HCT116 (cell line): Measurements from ENCODE around the gene KLF16. TPM values are rescaled to one million over a fixed set of nuclear protein-coding genes. Genes with fewer than 3 reads are reported as not detected.

Source experiments
- ATAC-seq: fragments of 200-7000 bp; cut with Tn5 transposase; 2 replicates; pipeline ENCODE4 v1.9.1; 2020; ENCODE audit warnings: mild to moderate bottlenecking, moderate library complexity
- BruUV-seq: library from RNA; stranded (reverse); fragments of 400-500 nt; replicated peaks from 2 replicates; lab custom pipeline; 2021; lab: Mats Ljungman, UMichigan
- CTCF ChIA-PET: fragments of 300-600 bp; sonication (Branson Sonifier 250); formaldehyde crosslinking; loops from one replicate; lab custom pipeline; 2021; ENCODE audit warnings: antibody characterized with exemption; lab: Charles Lee
- POLR2A ChIA-PET: fragments of 300-600, 350-600 bp; sonication (Branson Sonifier 250); formaldehyde crosslinking; loops from one replicate; lab custom pipeline; 2021; ENCODE audit warnings: antibody characterized with exemption; lab: Charles Lee
- RAD21 ChIA-PET, 2 experiments: fragments of 300-600 bp; sonication (Branson Sonifier 250); formaldehyde crosslinking; loops; one replicate each; lab custom pipeline; 2023; ENCODE audit warnings: low total read pairs in 2 of 2; ENCODE audit not compliant: uncharacterized antibody in 2 of 2, unreplicated experiment in 2 of 2, low non-redundant PET in 1 of 2; lab: Charles Lee
- DNase-seq: peaks from one replicate; pipeline ENCODE4 v3.0.0-alpha.2; 2010; ENCODE audit warnings: low read depth, low spot score
- H2AFZ ChIP-seq: fragments of 200-600 bp; shearing (Covaris generic), sonication (generic); 2 replicates; pipeline ENCODE4 v1.6.1; 2017; ENCODE audit warnings: low read depth, mixed run types, mixed read lengths, antibody characterized with exemption, low read length; ENCODE audit not compliant: poor library complexity, severe bottlenecking
- H3K27ac ChIP-seq: 2 replicates; pipeline ENCODE4 v1.5.1; 2012; ENCODE audit warnings: low read depth, low read length
- H3K27me3 ChIP-seq: fragments of 200-600 bp; sonication (generic); 2 replicates; pipeline ENCODE4 v1.6.1; 2016; ENCODE audit warnings: mixed run types, low read length, mixed read lengths; ENCODE audit not compliant: insufficient read depth
- H3K36me3 ChIP-seq, 2 experiments: fragments of 200-500 bp in 1 of 2; fragments of 200-600 bp in 1 of 2; sonication (Bioruptor generic) in 1 of 2; sonication (generic) in 1 of 2; 2 replicates each; pipeline versions ENCODE4 v1.5.1 to v1.6.1; 2014 to 2016; ENCODE audit warnings: low read length in 2 of 2, inconsistent platforms in 1 of 2, mixed read lengths in 1 of 2, mixed run types in 1 of 2; ENCODE audit not compliant: insufficient read depth in 2 of 2, control insufficient read depth in 1 of 2
- H3K4me1 ChIP-seq, 2 experiments: fragments of 200-600 bp in 1 of 2; sonication (generic) in 1 of 2; 2 replicates each; pipeline versions ENCODE4 v1.5.1 to v1.6.1; 2012 to 2017; ENCODE audit warnings: low read length in 2 of 2, inconsistent platforms in 1 of 2, mild to moderate bottlenecking in 1 of 2, mixed read lengths in 1 of 2, mixed run types in 1 of 2, moderate library complexity in 1 of 2; ENCODE audit not compliant: insufficient read depth in 2 of 2, control insufficient read depth in 1 of 2
- H3K4me2 ChIP-seq: fragments of 200-600 bp; sonication (generic); 2 replicates; pipeline ENCODE4 v1.6.1; 2017; ENCODE audit warnings: mixed run types, low read length, mixed read lengths
- H3K4me3 ChIP-seq, 2 experiments: fragments of 200-600 bp in 1 of 2; sonication (generic) in 1 of 2; replicated peaks in 1 of 2; 2 replicates each; pipeline ENCODE4 v1.5.1; 2011 to 2016; ENCODE audit warnings: low read length in 2 of 2, control low read depth in 1 of 2, low read depth in 1 of 2, mild to moderate bottlenecking in 1 of 2, mixed read lengths in 1 of 2, mixed run types in 1 of 2
- H3K79me2 ChIP-seq: fragments of 200-600 bp; sonication (generic); 2 replicates; pipeline ENCODE4 v1.6.1; 2017; ENCODE audit warnings: mild to moderate bottlenecking, mixed run types, low read length, moderate library complexity, mixed read lengths; ENCODE audit not compliant: insufficient read depth
- H3K9ac ChIP-seq: fragments of 200-600 bp; sonication (generic); 2 replicates; pipeline ENCODE4 v1.6.1; 2016; ENCODE audit warnings: low read length, mixed read lengths
- H3K9me2 ChIP-seq: fragments of 200-600 bp; sonication (generic), shearing (Covaris generic); 2 replicates; pipeline ENCODE4 v1.6.1; 2017; ENCODE audit warnings: mixed run types, mild to moderate bottlenecking, moderate library complexity; ENCODE audit not compliant: insufficient read depth
- H3K9me3 ChIP-seq, 2 experiments: fragments of 200-500 bp in 1 of 2; fragments of 200-600 bp in 1 of 2; sonication (Bioruptor generic) in 1 of 2; sonication (generic) in 1 of 2; 2 replicates each; pipeline ENCODE4 v1.6.1; 2014 to 2017; ENCODE audit warnings: low read length in 2 of 2, mixed read lengths in 2 of 2, inconsistent platforms in 1 of 2, low read depth in 1 of 2, mild to moderate bottlenecking in 1 of 2, mixed run types in 1 of 2, moderate library complexity in 1 of 2; ENCODE audit not compliant: control insufficient read depth in 1 of 2, insufficient read depth in 1 of 2
- H4K20me1 ChIP-seq: fragments of 200-600 bp; sonication (generic), shearing (Covaris generic); 2 replicates; pipeline ENCODE4 v1.6.1; 2017; ENCODE audit warnings: mixed run types, mild to moderate bottlenecking, moderate library complexity; ENCODE audit not compliant: insufficient read depth
- ATF3 ChIP-seq: IDR thresholded peaks from 2 replicates; pipeline ENCODE4 v1.6.1; 2012
- CBX3 ChIP-seq: IDR thresholded peaks from 2 replicates; pipeline ENCODE4 v1.6.1; 2012; ENCODE audit warnings: low read depth
- CEBPB ChIP-seq: IDR thresholded peaks from 2 replicates; pipeline ENCODE4 v1.6.1; 2012; ENCODE audit warnings: low read depth
- CTCF ChIP-seq, 3 experiments: fragments of 200-600 bp in 1 of 3; sonication (generic) in 1 of 3; IDR thresholded peaks in 2 of 3; conservative IDR thresholded peaks in 1 of 3; 2 replicates each; pipeline ENCODE4 v1.5.1; 2012 to 2017; ENCODE audit warnings: low read depth in 2 of 3, low read length in 2 of 3, antibody characterized with exemption in 1 of 3, borderline replicate concordance in 1 of 3, control low read depth in 1 of 3, mild to moderate bottlenecking in 1 of 3, mixed read lengths in 1 of 3, mixed run types in 1 of 3, moderate library complexity in 1 of 3; ENCODE audit not compliant: insufficient read depth in 1 of 3
- EGR1 ChIP-seq: IDR thresholded peaks from 2 replicates; pipeline ENCODE4 v1.6.1; 2012; ENCODE audit warnings: low read depth
- ELF1 ChIP-seq: IDR thresholded peaks from 2 replicates; pipeline ENCODE4 v1.6.1; 2012; ENCODE audit warnings: low read depth, borderline replicate concordance
- EZH2 ChIP-seq: fragments of 200-600 bp; sonication (generic); IDR thresholded peaks from 2 replicates; pipeline ENCODE4 v1.6.1; 2017; ENCODE audit warnings: antibody characterized with exemption, mixed run types
- EZH2phosphoT487 ChIP-seq: fragments of 200-600 bp; IDR thresholded peaks from 2 replicates; pipeline ENCODE4 v1.6.1; 2018; ENCODE audit warnings: antibody characterized with exemption, borderline replicate concordance
- FOSL1 ChIP-seq: IDR thresholded peaks from 2 replicates; pipeline ENCODE4 v1.6.1; 2012; ENCODE audit warnings: low read depth
- JUND ChIP-seq: IDR thresholded peaks from 2 replicates; pipeline ENCODE4 v1.6.1; 2012
- MAX ChIP-seq: IDR thresholded peaks from 2 replicates; pipeline ENCODE4 v1.6.1; 2012
- POLR2A ChIP-seq: IDR thresholded peaks from 2 replicates; pipeline ENCODE4 v1.7.0; 2011; ENCODE audit warnings: borderline replicate concordance; ENCODE audit not compliant: insufficient read depth, insufficient read length; ENCODE audit errors: extremely low read depth
- POLR2AphosphoS5 ChIP-seq: IDR thresholded peaks from 2 replicates; pipeline ENCODE4 v1.6.1; 2011; ENCODE audit warnings: mild to moderate bottlenecking, low read depth, low read length, moderate library complexity
- TCF7L2 ChIP-seq: IDR thresholded peaks from 2 replicates; pipeline ENCODE4 v1.7.0; 2011; ENCODE audit warnings: borderline replicate concordance, inconsistent platforms; ENCODE audit not compliant: insufficient read depth, insufficient read length; ENCODE audit errors: extremely low read depth
- YY1 ChIP-seq: IDR thresholded peaks from 2 replicates; pipeline ENCODE4 v1.6.1; 2011; ENCODE audit warnings: low read length, low read depth, moderate library complexity, mild to moderate bottlenecking; ENCODE audit not compliant: insufficient replicate concordance; ENCODE audit errors: extremely low read depth
- ZFX ChIP-seq: fragments of 450-650 bp; IDR thresholded peaks from 2 replicates; pipeline ENCODE4 v1.6.1; 2017
- ZNF274 ChIP-seq: fragments of 200-500 bp; sonication (Bioruptor generic); IDR thresholded peaks from 2 replicates; pipeline ENCODE4 v1.6.1; 2014; ENCODE audit warnings: mild to moderate bottlenecking, low read depth, low read length, inconsistent platforms
- intact Hi-C: fragments of 100-400 bp; cut with micrococcal nuclease; formaldehyde crosslinking; loops from 2 replicates; pipeline ENCODE4 v1.10.0; 2022
- total RNA-seq: library from RNA; stranded (reverse); gene quantifications from one replicate; pipeline ENCODE4 v1.2.1, GENCODE V29; 2021; ENCODE audit not compliant: unreplicated experiment

The KLF16 gene
- total RNA-seq, 1 experiment from 2014 or later = 64.3 TPM

- H2AFZ ChIP-seq = no peak overlapping the region
- ChIA-PET CTCF (no interaction called here), POLR2A (no interaction called here)
Observed at GRCh38 chr19:1833540-1833939, 29.8 kb downstream of the KLF16 start.

GRCh38 chr19:1832046-1832663, 31.2 kb downstream of the KLF16 start:
- no TSS peak for BruUV-seq
- ChIA-PET CTCF (no interaction called here), RAD21 (no interaction called here), POLR2A (no interaction called here)
- no peak overlapping the region for H3K9ac ChIP-seq
- H3K27ac ChIP-seq = no peak overlapping the region
- peaks cover 9% of the 10 kb centered on the region; the same call in 1 of the 2 replicates for H4K20me1 ChIP-seq
- no peak for ATAC-seq
- no peaks in the 10 kb centered on the region for H3K27me3 ChIP-seq
- H3K36me3 ChIP-seq = peaks cover 0 to 15% of the 10 kb centered on the region in 2 experiments; a peak in 2 of 4 replicates
- peaks cover 68% of the 10 kb centered on the region for H3K79me2 ChIP-seq
- peaks cover 0 to 6% of the 10 kb centered on the region in 2 experiments; a peak in 2 of 4 replicates for H3K4me1 ChIP-seq
- no peaks in the 10 kb centered on the region for H3K9me3 ChIP-seq
- intact Hi-C loops = no loop called here
- H3K4me3 ChIP-seq = no peak overlapping the region
- no peak for DNase-seq
- no peak overlapping the region for H2AFZ ChIP-seq
- H3K4me2 ChIP-seq = no peak overlapping the region
- no peaks in the 10 kb centered on the region for H3K9me2 ChIP-seq
- TF ChIP-seq YY1 (no peak), FOSL1 (no peak), CBX3 (no peak), POLR2AphosphoS5 (no peak), CTCF (IDR thresholded peaks at IDR 0.05 in 2 of 3, conservative IDR thresholded peaks at IDR 0.05 in 1 of 3; ENCODE audit: borderline replicate concordance in 1 of 3, insufficient read depth in 1 of 3, low read depth in 2 of 3, low read length in 2 of 3) (no peak), EGR1 (no peak), EZH2 (no peak), POLR2A (no peak), ZFX (no peak), ZNF274 (no peak), ATF3 (no peak)

More at GRCh38 chr19:1833540-1833939, 29.8 kb downstream of the KLF16 start:
- intact Hi-C loops = no loop called here
- TF ChIP-seq YY1 (no peak), ATF3 (no peak), JUND (no peak), ZNF274 (no peak), POLR2A (no peak), MAX (no peak), FOSL1 (no peak), CEBPB (no peak), CBX3 (no peak), ZFX (no peak), ELF1 (no peak), TCF7L2 (no peak), EZH2phosphoT487 (no peak)
- Histone ChIP-seq H4K20me1 (peaks cover 17% of the 10 kb centered on the region; the same call in 1 of the 2 replicates), H3K4me1 (peaks cover 7 to 20% of the 10 kb centered on the region in 2 experiments; a peak in 3 of 4 replicates), H3K4me3 (no peak overlapping the region), H3K9me2 (no peaks in the 10 kb centered on the region), H3K27ac (no peak overlapping the region), H3K9me3 (no peaks in the 10 kb centered on the region), H3K4me2 (no peak overlapping the region), H3K27me3 (no peaks in the 10 kb centered on the region), H3K79me2 (peaks cover 82% of the 10 kb centered on the region), H3K9ac (no peak overlapping the region), H3K36me3 (peaks cover 0 to 15% of the 10 kb centered on the region in 2 experiments; a peak in 1 of 4 replicates)
- ATAC-seq (no peak), DNase-seq (no peak)
- BruUV-seq = no TSS peak
- RAD21 ChIA-PET = no interaction called here
